DND-41 (cell line): ENCODE data around the gene JAKMIP2.

ENCODE experiments used
- CTCF ChIP-seq: IDR thresholded peaks from 2 replicates; pipeline ENCODE4 v1.5.1; 2012; ENCODE audit warnings: borderline replicate concordance, low read length, moderate library complexity, mild to moderate bottlenecking; ENCODE audit not compliant: poor library complexity, severe bottlenecking; ENCODE audit errors: extremely low read depth
- EZH2 ChIP-seq: IDR thresholded peaks from 3 replicates; pipeline ENCODE4 v1.6.1; 2012; ENCODE audit warnings: borderline replicate concordance, low read depth, mild to moderate bottlenecking, moderate library complexity, low read length, inconsistent platforms; ENCODE audit not compliant: severe bottlenecking

GRCh38 chr5:147731431-147732290 lies 50.9 kb downstream of the JAKMIP2 start:
- TF ChIP-seq CTCF, result no peak
- TF ChIP-seq EZH2, result no peak
